HEK293 (cell line): ENCODE measurements around the gene SMC1B.

Source experiments
- CTCF ChIA-PET: fragments of 350-600 bp; formaldehyde crosslinking; extraction: SDS; loops from one replicate; lab custom pipeline; 2021; ENCODE audit warnings: antibody characterized with exemption; lab: Yijun Ruan, JAX
- POLR2A ChIA-PET: fragments of 300-600 bp; formaldehyde crosslinking; extraction: SDS; loops from one replicate; lab custom pipeline; 2020; ENCODE audit warnings: antibody characterized with exemption, inconsistent platforms; lab: Yijun Ruan, JAX
- H3K27ac ChIP-seq: fragments of 200-500 bp; sonication (Bioruptor generic); 2 replicates; pipeline ENCODE4 v1.5.1; 2014; ENCODE audit warnings: low read depth, low read length, control low read depth, inconsistent platforms; ENCODE audit errors: extremely low read depth
- H3K36me3 ChIP-seq, 2 experiments: fragments of 200-500 bp in 1 of 2; sonication (Bioruptor generic) in 1 of 2; 1 replicate in 1 of 2; 2 replicates in 1 of 2; pipeline ENCODE4 v1.5.1; 2014 to 2017; ENCODE audit warnings: inconsistent platforms in 2 of 2, low read length in 2 of 2; ENCODE audit not compliant: control insufficient read depth in 2 of 2, insufficient read depth in 1 of 2
- H3K4me1 ChIP-seq: fragments of 200-500 bp; sonication (Bioruptor generic); 2 replicates; pipeline ENCODE4 v1.5.1; 2014; ENCODE audit warnings: mild to moderate bottlenecking, low read length, inconsistent platforms; ENCODE audit not compliant: control insufficient read depth, insufficient read depth
- H3K4me3 ChIP-seq: 2 replicates; pipeline ENCODE4 v1.5.1; 2011; ENCODE audit warnings: low read depth, mild to moderate bottlenecking, control low read depth, low read length, moderate library complexity
- H3K9me3 ChIP-seq: fragments of 200-500 bp; sonication (Bioruptor generic); 2 replicates; pipeline ENCODE4 v1.5.1; 2014; ENCODE audit warnings: low read depth, low read length, inconsistent platforms; ENCODE audit not compliant: control insufficient read depth, insufficient read depth
- HOXC10 ChIP-seq: sonication (generic); formaldehyde crosslinking; IDR thresholded peaks from 2 replicates; pipeline ENCODE4 v1.8.1; 2023; ENCODE audit warnings: mild to moderate bottlenecking, missing genetic modification reagents
- MEIS1 ChIP-seq: sonication (generic); formaldehyde crosslinking; IDR thresholded peaks from 2 replicates; pipeline ENCODE4 v1.8.1; 2022; ENCODE audit warnings: missing genetic modification reagents, mild to moderate bottlenecking, borderline replicate concordance
- PRDM6 ChIP-seq: fragments of 450-650 bp; formaldehyde crosslinking; IDR thresholded peaks from 2 replicates; pipeline ENCODE4 v1.5.1; 2017; ENCODE audit warnings: missing biosample characterization, missing genetic modification characterization
- REST ChIP-seq: fragments of 450-650 bp; formaldehyde crosslinking; IDR thresholded peaks from 2 replicates; pipeline ENCODE4 v1.5.1; 2016; ENCODE audit warnings: missing biosample characterization, missing genetic modification characterization
- TSHZ1 ChIP-seq: fragments of 450-650 bp; formaldehyde crosslinking; IDR thresholded peaks from 2 replicates; pipeline ENCODE4 v1.5.1; 2016; ENCODE audit warnings: missing biosample characterization, missing genetic modification characterization, borderline replicate concordance
- ZFHX2 ChIP-seq: fragments of 450-650 bp; formaldehyde crosslinking; conservative IDR thresholded peaks from 2 replicates; pipeline ENCODE4 v1.5.1; 2016; ENCODE audit warnings: missing biosample characterization, missing genetic modification characterization
- ZIC2 ChIP-seq: fragments of 450-650 bp; formaldehyde crosslinking; IDR thresholded peaks from 2 replicates; pipeline ENCODE4 v1.5.1; 2016; ENCODE audit warnings: missing biosample characterization, missing genetic modification characterization
- ZNF112 ChIP-seq: fragments of 450-650 bp; formaldehyde crosslinking; IDR thresholded peaks from 2 replicates; pipeline ENCODE4 v1.5.0; 2017; ENCODE audit warnings: missing biosample characterization, missing genetic modification characterization
- ZNF169 ChIP-seq: fragments of 450-650 bp; formaldehyde crosslinking; IDR thresholded peaks from 2 replicates; pipeline ENCODE4 v1.5.1; 2016; ENCODE audit warnings: missing biosample characterization, missing genetic modification characterization
- ZNF211 ChIP-seq: fragments of 450-650 bp; formaldehyde crosslinking; IDR thresholded peaks from 2 replicates; pipeline ENCODE4 v1.5.1; 2016; ENCODE audit warnings: low read depth, missing biosample characterization, missing genetic modification characterization
- ZNF391 ChIP-seq: fragments of 450-650 bp; formaldehyde crosslinking; IDR thresholded peaks from 2 replicates; pipeline ENCODE4 v1.5.1; 2016; ENCODE audit warnings: low read depth, missing biosample characterization, missing genetic modification characterization, borderline replicate concordance
- ZNF394 ChIP-seq: fragments of 450-650 bp; formaldehyde crosslinking; IDR thresholded peaks from 2 replicates; pipeline ENCODE4 v1.5.1; 2016; ENCODE audit warnings: missing biosample characterization, missing genetic modification characterization, mild to moderate bottlenecking, moderate library complexity, borderline replicate concordance
- ZNF433 ChIP-seq: fragments of 450-650 bp; formaldehyde crosslinking; IDR thresholded peaks from 2 replicates; pipeline ENCODE4 v1.5.1; 2016; ENCODE audit warnings: missing biosample characterization, missing genetic modification characterization, low read depth
- ZNF514 ChIP-seq: fragments of 450-650 bp; formaldehyde crosslinking; IDR thresholded peaks from 2 replicates; pipeline ENCODE4 v1.5.1; 2016; ENCODE audit warnings: missing biosample characterization, missing genetic modification characterization
- ZNF518A ChIP-seq: fragments of 450-650 bp; formaldehyde crosslinking; conservative IDR thresholded peaks from 2 replicates; pipeline ENCODE4 v1.5.1; 2016; ENCODE audit warnings: low read depth, missing biosample characterization, missing genetic modification characterization
- ZNF521 ChIP-seq: fragments of 450-650 bp; formaldehyde crosslinking; IDR thresholded peaks from 2 replicates; pipeline ENCODE4 v1.5.1; 2017; ENCODE audit warnings: missing biosample characterization, mild to moderate bottlenecking, missing genetic modification characterization
- ZNF548 ChIP-seq: fragments of 450-650 bp; formaldehyde crosslinking; IDR thresholded peaks from 2 replicates; pipeline ENCODE4 v1.5.1; 2016; ENCODE audit warnings: missing biosample characterization, missing genetic modification characterization
- ZNF623 ChIP-seq: fragments of 450-650 bp; formaldehyde crosslinking; IDR thresholded peaks from 2 replicates; pipeline ENCODE4 v1.5.1; 2016; ENCODE audit warnings: missing biosample characterization, missing genetic modification characterization
- ZNF624 ChIP-seq: fragments of 450-650 bp; formaldehyde crosslinking; IDR thresholded peaks from 2 replicates; pipeline ENCODE4 v1.5.1; 2017; ENCODE audit warnings: missing biosample characterization, missing genetic modification characterization
- ZNF658 ChIP-seq: fragments of 450-650 bp; formaldehyde crosslinking; IDR thresholded peaks from 2 replicates; pipeline ENCODE4; 2016; ENCODE audit warnings: missing biosample characterization, missing genetic modification characterization
- ZNF660 ChIP-seq: fragments of 450-650 bp; IDR thresholded peaks from 2 replicates; pipeline ENCODE4 v1.5.1; 2018; ENCODE audit warnings: missing biosample characterization, mild to moderate bottlenecking, missing genetic modification characterization
- ZNF785 ChIP-seq: fragments of 450-650 bp; formaldehyde crosslinking; IDR thresholded peaks from 2 replicates; pipeline ENCODE4 v1.5.1; 2016; ENCODE audit warnings: missing biosample characterization, missing genetic modification characterization
- ZNF837 ChIP-seq: fragments of 450-650 bp; formaldehyde crosslinking; IDR thresholded peaks from 2 replicates; pipeline ENCODE4 v1.5.1; 2016; ENCODE audit warnings: missing biosample characterization, missing genetic modification characterization

The SMC1B gene

GRCh38 chr22:45336971-45337431 lies 76.4 kb downstream of the SMC1B start:
- ChIA-PET CTCF (no interaction called here), POLR2A (no interaction called here)
- Histone ChIP-seq H3K27ac (no peak overlapping the region), H3K9me3 (no peaks in the 10 kb centered on the region), H3K36me3 (peaks cover 48 to 92% of the 10 kb centered on the region in 2 experiments), H3K4me1 (no peaks in the 10 kb centered on the region), H3K4me3 (no peak overlapping the region)
- TF ChIP-seq ZNF433 (tag by site-specific recombination) (no peak), ZNF658 (no peak), ZFHX2 (tag by site-specific recombination) (no peak), ZNF112 (tag by site-specific recombination) (no peak), ZNF169 (tag by site-specific recombination) (no peak), ZNF391 (no peak), ZNF211 (tag by site-specific recombination) (no peak), ZNF521 (tag by site-specific recombination) (no peak), ZNF785 (no peak), ZNF514 (tag by site-specific recombination) (no peak), ZNF548 (no peak), ZNF624 (tag by site-specific recombination) (no peak), PRDM6 (tag by site-specific recombination) (no peak), ZNF660 (tag by site-specific recombination) (no peak), MEIS1 (CRISPR knock-in tag) (no peak), ZNF394 (no peak)
- TF ChIP-seq, all 188 proteins: peak for 0

GRCh38 chr22:45335854-45336522 lies 77.4 kb downstream of the SMC1B start:
- ChIA-PET CTCF (no interaction called here), POLR2A (no interaction called here)
- Histone ChIP-seq H3K4me3 (no peak overlapping the region), H3K9me3 (no peaks in the 10 kb centered on the region), H3K27ac (no peak overlapping the region), H3K36me3 (peaks cover 45 to 93% of the 10 kb centered on the region in 2 experiments), H3K4me1 (no peaks in the 10 kb centered on the region)
- TF ChIP-seq ZNF837 (tag by site-specific recombination) (no peak), ZNF623 (tag by site-specific recombination) (no peak), TSHZ1 (tag by site-specific recombination) (no peak), ZIC2 (tag by site-specific recombination) (no peak), REST (tag by site-specific recombination) (no peak), ZNF518A (no peak), HOXC10 (CRISPR knock-in tag) (no peak)
